GM20000 (cell line): Measurements from ENCODE around the gene APBA1.

ENCODE experiments used
- DNase-seq: peaks from one replicate; pipeline ENCODE4 v3.0.0; 2012; ENCODE audit warnings: low spot score
- CTCF ChIP-seq: IDR thresholded peaks from 2 replicates; pipeline ENCODE4 v1.5.1; 2012; ENCODE audit warnings: mild to moderate bottlenecking, control low read depth; ENCODE audit errors: extremely low read depth, missing control alignments

The APBA1 gene

GRCh38 chr9:69549310-69550202, 122.6 kb downstream of the APBA1 start:
- TF ChIP-seq CTCF, result peak; percentile 56
- DNase-seq, result peak; percentile 44

GRCh38 chr9:69548681-69549080, 123.5 kb downstream of the APBA1 start:
- TF ChIP-seq CTCF, result no peak
- DNase-seq, result no peak

GRCh38 chr9:69546265-69546664, 125.9 kb downstream of the APBA1 start:
- no peak for TF ChIP-seq CTCF
- DNase-seq, result no peak

GRCh38 chr9:69542942-69543704, 129.0 kb downstream of the APBA1 start:
- DNase-seq, result no peak
- TF ChIP-seq CTCF, result no peak

- DNase-seq, result no peak
- TF ChIP-seq CTCF, result no peak
Observed at GRCh38 chr9:69542058-69542457, 130.1 kb downstream of the APBA1 start.

- TF ChIP-seq CTCF, result no peak
- DNase-seq, result no peak
Observed at GRCh38 chr9:69535911-69536310, 136.3 kb downstream of the APBA1 start.

- no peak for DNase-seq
- TF ChIP-seq CTCF, result no peak
Observed at GRCh38 chr9:69535286-69535832, 136.8 kb downstream of the APBA1 start.
